HFFc6 (cell line): ENCODE results near the gene SLC25A25. TPM values are rescaled to one million over a fixed set of nuclear protein-coding genes. Genes with fewer than 3 reads are reported as not detected.

ENCODE experiments used
- DNase-seq: peaks from one replicate; pipeline ENCODE4 v3.0.0-alpha.2; 2018
- H3K27ac Mint-ChIP-seq: 2 replicates; pipeline ENCODE4 v1.8.0; 2020; ENCODE audit warnings: mild to moderate bottlenecking, mixed read lengths
- H3K27me3 Mint-ChIP-seq: 2 replicates; pipeline ENCODE4 v1.8.0; 2021; ENCODE audit warnings: mild to moderate bottlenecking, moderate library complexity, mixed read lengths; ENCODE audit not compliant: insufficient read depth
- H3K36me3 Mint-ChIP-seq: 2 replicates; pipeline ENCODE4 v1.8.0; 2021; ENCODE audit warnings: low read depth, mixed read lengths
- H3K4me1 Mint-ChIP-seq: 2 replicates; pipeline ENCODE4 v1.8.0; 2020; ENCODE audit warnings: low read depth, mixed read lengths
- H3K4me3 Mint-ChIP-seq: 2 replicates; pipeline ENCODE4 v1.8.0; 2020; ENCODE audit warnings: mild to moderate bottlenecking, moderate library complexity, mixed read lengths
- H3K9me3 Mint-ChIP-seq: 2 replicates; pipeline ENCODE4 v1.8.0; 2020; ENCODE audit warnings: mild to moderate bottlenecking, mixed read lengths
- total RNA-seq, 6 experiments: library from RNA; stranded (reverse); fragmentation: NEBNext Ultra II Directional; extraction: Animal tissue kit (Norgen Biotek cat#: 25700); gene quantifications; 2 replicates in 1 of 6; 3 replicates in 5 of 6; pipeline ENCODE4 v1.2.3, GENCODE V29; 2021
- TF ChIP-seq, protein P1 (sequence below): fragments of 200-600 bp; sonication (generic); IDR thresholded peaks from 2 replicates; pipeline ENCODE4 v1.5.0; 2021; ENCODE audit warnings: antibody characterized with exemption, mild to moderate bottlenecking

SLC25A25 gene
- total RNA-seq, 6 experiments from 2014 or later, result 16.5 to 20.7 (median 18.4) TPM

GRCh38 chr9:128136816-128137793, 69.1 kb downstream of the SLC25A25 start:
- H3K27me3 Mint-ChIP-seq, result peaks cover 52% of the 10 kb centered on the region
- H3K9me3 Mint-ChIP-seq, result no peaks in the 10 kb centered on the region
- no peak overlapping the region for H3K27ac Mint-ChIP-seq
- DNase-seq, result peak; percentile 55
- TF ChIP-seq, protein P1, sequence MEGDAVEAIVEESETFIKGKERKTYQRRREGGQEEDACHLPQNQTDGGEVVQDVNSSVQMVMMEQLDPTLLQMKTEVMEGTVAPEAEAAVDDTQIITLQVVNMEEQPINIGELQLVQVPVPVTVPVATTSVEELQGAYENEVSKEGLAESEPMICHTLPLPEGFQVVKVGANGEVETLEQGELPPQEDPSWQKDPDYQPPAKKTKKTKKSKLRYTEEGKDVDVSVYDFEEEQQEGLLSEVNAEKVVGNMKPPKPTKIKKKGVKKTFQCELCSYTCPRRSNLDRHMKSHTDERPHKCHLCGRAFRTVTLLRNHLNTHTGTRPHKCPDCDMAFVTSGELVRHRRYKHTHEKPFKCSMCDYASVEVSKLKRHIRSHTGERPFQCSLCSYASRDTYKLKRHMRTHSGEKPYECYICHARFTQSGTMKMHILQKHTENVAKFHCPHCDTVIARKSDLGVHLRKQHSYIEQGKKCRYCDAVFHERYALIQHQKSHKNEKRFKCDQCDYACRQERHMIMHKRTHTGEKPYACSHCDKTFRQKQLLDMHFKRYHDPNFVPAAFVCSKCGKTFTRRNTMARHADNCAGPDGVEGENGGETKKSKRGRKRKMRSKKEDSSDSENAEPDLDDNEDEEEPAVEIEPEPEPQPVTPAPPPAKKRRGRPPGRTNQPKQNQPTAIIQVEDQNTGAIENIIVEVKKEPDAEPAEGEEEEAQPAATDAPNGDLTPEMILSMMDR, result no peak
- H3K36me3 Mint-ChIP-seq, result 0 out of 2 replicates have a peak, but pooled peaks cover 4% of the 10 kb centered on the region
- peaks cover 13% of the 10 kb centered on the region for H3K4me1 Mint-ChIP-seq
- H3K4me3 Mint-ChIP-seq, result no peak overlapping the region

DNA sequence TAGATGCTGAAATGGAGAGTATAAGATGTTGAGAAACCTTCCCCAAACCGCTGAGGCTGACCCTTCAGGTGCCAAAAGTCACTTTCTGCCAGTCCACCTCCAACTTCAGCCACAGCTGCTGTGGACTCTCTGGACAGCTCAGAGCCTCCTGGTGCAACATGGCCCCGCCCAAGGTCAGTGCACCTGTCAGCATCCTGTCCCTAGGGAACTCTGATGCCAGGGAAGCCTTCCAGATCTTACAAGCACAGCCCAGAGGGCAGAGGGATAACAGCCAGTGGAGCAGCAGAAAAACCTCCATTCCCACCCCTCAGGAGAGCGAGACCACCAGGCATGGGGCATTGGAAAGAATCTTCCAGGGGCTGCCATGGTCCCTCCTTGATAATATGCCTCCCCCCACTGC, 70.0 kb downstream of the SLC25A25 start:
- H3K27me3 Mint-ChIP-seq, result peaks cover 48% of the 10 kb centered on the region
- TF ChIP-seq, protein P1, result no peak
- H3K4me1 Mint-ChIP-seq, result peaks cover 13% of the 10 kb centered on the region
- 0 out of 2 replicates have a peak, but pooled peaks cover 4% of the 10 kb centered on the region for H3K36me3 Mint-ChIP-seq
- H3K9me3 Mint-ChIP-seq, result no peaks in the 10 kb centered on the region
- H3K4me3 Mint-ChIP-seq, result no peak overlapping the region
- DNase-seq, result no peak
- H3K27ac Mint-ChIP-seq, result no peak overlapping the region

DNA sequence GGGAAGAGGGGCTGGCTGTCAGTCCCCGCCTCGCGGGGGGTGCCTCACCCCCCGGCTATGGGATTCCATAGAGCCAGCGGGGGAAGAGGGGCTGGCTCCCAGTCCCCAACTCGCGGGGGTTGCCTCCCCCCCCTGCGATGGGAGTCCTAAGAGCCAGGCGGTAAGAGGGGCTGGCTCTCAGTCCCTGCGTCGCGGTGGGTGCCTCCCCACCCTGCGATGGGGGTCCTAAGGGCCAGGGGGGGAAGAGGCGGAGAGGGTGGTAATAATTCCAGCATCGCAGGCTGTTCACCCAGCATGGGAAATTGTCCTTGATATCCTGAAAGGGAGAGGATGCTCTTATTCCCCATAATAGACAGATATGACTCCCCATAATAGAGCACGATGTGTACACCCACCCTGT, 71.6 kb downstream of the SLC25A25 start:
- H3K4me1 Mint-ChIP-seq, result peaks cover 18% of the 10 kb centered on the region
- no peaks in the 10 kb centered on the region for H3K36me3 Mint-ChIP-seq
- H3K27me3 Mint-ChIP-seq, result peaks cover 38% of the 10 kb centered on the region
- no peak overlapping the region for H3K4me3 Mint-ChIP-seq
- no peaks in the 10 kb centered on the region for H3K9me3 Mint-ChIP-seq
- no peak for DNase-seq
- no peak overlapping the region for H3K27ac Mint-ChIP-seq
- TF ChIP-seq, protein P1, result no peak

- H3K36me3 Mint-ChIP-seq, result no peaks in the 10 kb centered on the region
- no peak overlapping the region for H3K27ac Mint-ChIP-seq
- H3K9me3 Mint-ChIP-seq, result no peaks in the 10 kb centered on the region
- H3K4me1 Mint-ChIP-seq, result peaks cover 17% of the 10 kb centered on the region
- no peak for DNase-seq
- H3K4me3 Mint-ChIP-seq, result no peak overlapping the region
- TF ChIP-seq, protein P1, result no peak
- peaks cover 40% of the 10 kb centered on the region for H3K27me3 Mint-ChIP-seq
Measured at GRCh38 chr9:128141604-128142003, 73.6 kb downstream of the SLC25A25 start.

DNA sequence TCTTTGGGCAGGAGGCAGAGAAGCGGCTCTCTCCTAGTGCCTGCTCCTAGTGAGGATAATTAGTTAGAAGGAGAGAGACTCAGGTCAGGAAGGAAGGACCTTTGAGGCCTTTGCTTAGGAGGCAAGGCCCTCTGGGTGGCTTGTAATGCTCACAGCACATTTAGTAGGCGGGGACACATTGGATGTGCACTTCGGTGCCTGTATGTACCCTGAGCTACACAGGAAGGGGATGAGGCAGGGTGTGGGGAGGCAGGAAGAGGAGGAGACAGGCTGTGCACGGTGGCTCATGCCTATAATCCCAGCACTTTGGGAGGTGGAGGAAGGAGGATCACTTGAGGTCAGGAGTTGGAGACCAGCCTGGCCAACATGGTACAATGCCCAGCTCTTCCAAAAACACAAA, 74.0 kb downstream of the SLC25A25 start:
- Mint-ChIP-seq H3K9me3 (no peaks in the 10 kb centered on the region), H3K4me1 (peaks cover 12% of the 10 kb centered on the region), H3K27me3 (peaks cover 42% of the 10 kb centered on the region), H3K36me3 (no peaks in the 10 kb centered on the region), H3K27ac (no peak overlapping the region), H3K4me3 (no peak overlapping the region)
- TF ChIP-seq, protein P1, result no peak
- DNase-seq, result no peak
